Sigmoid colon (tissue), 7 donors: ENCODE data around the gene ESYT1. TPM values are rescaled to one million over a fixed set of nuclear protein-coding genes. Genes with fewer than 3 reads are reported as not detected.

ENCODE experiments used
- DNase-seq: peaks from one replicate; pipeline ENCODE4 v3.0.0-alpha.2; 2019
- H3K27ac ChIP-seq, 4 donors: fragments of 200-600 bp; sonication (generic); one replicate each; pipeline ENCODE4 v1.5.1; 2016 to 2019; ENCODE audit warnings: mild to moderate bottlenecking in 1 of 4
- H3K27me3 ChIP-seq, 3 donors: fragments of 200-600 bp; sonication (generic); one replicate each; pipeline ENCODE4 v1.5.1; 2019; ENCODE audit warnings: mild to moderate bottlenecking in 1 of 3
- H3K36me3 ChIP-seq, 4 donors: fragments of 200-600 bp; sonication (generic); one replicate each; pipeline ENCODE4 v1.5.1; 2016 to 2019
- H3K4me1 ChIP-seq, 4 donors: fragments of 200-600 bp; sonication (generic); one replicate each; pipeline ENCODE4 v1.5.1; 2017 to 2019
- H3K4me3 ChIP-seq, 4 donors: fragments of 200-600 bp; sonication (generic); one replicate each; pipeline ENCODE4 v1.5.1; 2017 to 2019; ENCODE audit warnings: mild to moderate bottlenecking in 2 of 4, moderate library complexity in 1 of 4
- H3K9me3 ChIP-seq, 4 donors: fragments of 200-600 bp in 3 of 4; sonication (generic) in 3 of 4; one replicate each; pipeline versions ENCODE4 v1.5.1 to v1.6.1; 2013 to 2019
- CTCF ChIP-seq, 4 experiments: fragments of 450-650 bp in 3 of 4; fragments of 200-600 bp in 1 of 4; IDR thresholded peaks; one replicate each; pipeline ENCODE4 v1.5.1; 2016 to 2019; ENCODE audit warnings: antibody characterized with exemption in 4 of 4, mild to moderate bottlenecking in 3 of 4, moderate library complexity in 2 of 4
- EP300 ChIP-seq, 4 donors: sonication (generic); formaldehyde crosslinking; IDR thresholded peaks; one replicate each; pipeline ENCODE4 v1.6.1; 2017; ENCODE audit warnings: antibody characterized with exemption in 4 of 4
- POLR2A ChIP-seq, 2 donors: fragments of 450-650 bp; IDR thresholded peaks; one replicate each; pipeline ENCODE4 v1.6.1; 2016; ENCODE audit warnings: antibody characterized with exemption in 2 of 2, mild to moderate bottlenecking in 2 of 2, moderate library complexity in 2 of 2
- POLR2AphosphoS5 ChIP-seq, 4 donors: sonication (generic); formaldehyde crosslinking; IDR thresholded peaks; one replicate each; pipeline ENCODE4 v1.6.1; 2017; ENCODE audit warnings: antibody characterized with exemption in 4 of 4
- WGBS, 2 donors: extraction: QIAGEN DNeasy Blood & Tissue Kit; methylation state at CpG; one replicate each; pipeline ENCODE4 v1.1.7; 2013; 5-methylcytosine and 5-hydroxymethylcytosine counted together
- intact Hi-C: fragments of 100-400 bp; cut with DNase I; formaldehyde crosslinking; loops from one replicate; pipeline ENCODE4 v1.15.1; 2023
- polyA plus RNA-seq, 3 donors: library from polyadenylated mRNA; stranded (reverse); fragments of 200-250 nt; gene quantifications; one replicate each; pipeline ENCODE4 v1.2.3, GENCODE V29; 2013
- total RNA-seq, 4 donors: library from RNA; depleted of rRNA; stranded (reverse); fragments of >200 nt; gene quantifications; one replicate each; pipeline ENCODE4 v1.1.0, GENCODE V29; 2016
- donor health status: healthy with polysubstance abuse.
- donor health status: Bipolar disorder and iron deficiency.
- donor health status: healthy.

Gene ESYT1
- 100 to 1,000 TPM in 1 of 4 donors, 10 to 100 TPM in 3; 67.6 to 102 (median 88.7) TPM for total RNA-seq
- polyA plus RNA-seq = 10 to 100 TPM in 2 of 3 donors, 1 to 10 TPM in 1; 9.0 to 73.9 (median 13.8) TPM

- peaks cover 0 to 46% (median 32%) of the 10 kb centered on the region in 4 donors for H3K4me1 ChIP-seq
- peak within 1 kb of the TSS; percentile 95 to 98 (median 96) for H3K27ac ChIP-seq
- H3K9me3 ChIP-seq = no peaks in the 10 kb centered on the region
- intact Hi-C loops = loop anchor here (1.0 to 10.0 kb wide), 3 partner anchors 23 to 337 kb away; partner anchors contain the start of genes SMARCC2 and SPRYD4
- H3K36me3 ChIP-seq = peaks cover 24 to 27% (median 27%) of the 10 kb centered on the region in 4 donors
- peak within 1 kb of the TSS; percentile 76 to 83 (median 80) for H3K4me3 ChIP-seq
- TF ChIP-seq POLR2AphosphoS5 (IDR thresholded peaks at IDR 0.05) (peak; percentile 98 to 99 (median 99)), CTCF (IDR thresholded peaks at IDR 0.05) (no peak), EP300 (IDR thresholded peaks at IDR 0.05) (no peak), POLR2A (IDR thresholded peaks at IDR 0.05) (peak; percentile 97 to 98)
- H3K27me3 ChIP-seq = no peaks in the 10 kb centered on the region
- DNase-seq = peak; percentile 100
- 0% methylated on average over 49 of the region's 49 CpGs for WGBS, 2 donors
Measured at GRCh38 chr12:56127888-56128669, at the start of gene ESYT1. Gene ESYT1 (plus strand): TSS chr12:56128267. CDS start chr12:56128320, 53 bp downstream.

DNA sequence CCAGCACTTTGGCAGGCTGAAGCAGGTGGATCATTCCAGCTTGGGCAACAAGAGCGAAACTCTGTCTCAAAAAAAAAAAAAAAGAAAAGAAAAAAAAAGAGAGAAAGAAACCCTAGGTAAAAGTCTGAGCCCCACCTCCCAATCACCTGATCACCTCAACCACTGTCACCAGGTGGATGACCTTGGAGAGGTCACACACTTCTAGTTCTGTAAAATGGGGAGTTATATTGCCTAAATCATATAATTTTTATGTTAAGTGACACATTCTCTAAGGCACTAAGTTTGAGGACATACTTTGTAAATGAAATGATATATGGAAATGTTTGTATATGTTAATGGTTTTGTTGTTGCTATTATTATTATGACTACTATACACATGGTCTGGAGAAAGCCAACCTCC is 49.6 kb upstream of the ESYT1 start:
- no peak for DNase-seq
- peaks cover 0 to 14% (median 3%) of the 10 kb centered on the region in 3 donors for H3K27me3 ChIP-seq
- intact Hi-C loops = no loop called here
- H3K4me3 ChIP-seq = peak overlapping the region in 1 of 4 donors; percentile 50
- no peak for TF ChIP-seq CTCF (IDR thresholded peaks at IDR 0.05)
- TF ChIP-seq POLR2A (IDR thresholded peaks at IDR 0.05) = no peak
- no peak for TF ChIP-seq EP300 (IDR thresholded peaks at IDR 0.05)
- TF ChIP-seq POLR2AphosphoS5 (IDR thresholded peaks at IDR 0.05) = no peak
- H3K27ac ChIP-seq = peak overlapping the region; percentile 59 to 79 (median 76)
- H3K9me3 ChIP-seq = no peaks in the 10 kb centered on the region
- H3K36me3 ChIP-seq = no peaks in the 10 kb centered on the region
- peaks cover 0 to 22% (median 18%) of the 10 kb centered on the region in 4 donors for H3K4me1 ChIP-seq
- 95 to 96% methylated on average over 1 of the region's 1 CpG for WGBS, 2 donors

DNA sequence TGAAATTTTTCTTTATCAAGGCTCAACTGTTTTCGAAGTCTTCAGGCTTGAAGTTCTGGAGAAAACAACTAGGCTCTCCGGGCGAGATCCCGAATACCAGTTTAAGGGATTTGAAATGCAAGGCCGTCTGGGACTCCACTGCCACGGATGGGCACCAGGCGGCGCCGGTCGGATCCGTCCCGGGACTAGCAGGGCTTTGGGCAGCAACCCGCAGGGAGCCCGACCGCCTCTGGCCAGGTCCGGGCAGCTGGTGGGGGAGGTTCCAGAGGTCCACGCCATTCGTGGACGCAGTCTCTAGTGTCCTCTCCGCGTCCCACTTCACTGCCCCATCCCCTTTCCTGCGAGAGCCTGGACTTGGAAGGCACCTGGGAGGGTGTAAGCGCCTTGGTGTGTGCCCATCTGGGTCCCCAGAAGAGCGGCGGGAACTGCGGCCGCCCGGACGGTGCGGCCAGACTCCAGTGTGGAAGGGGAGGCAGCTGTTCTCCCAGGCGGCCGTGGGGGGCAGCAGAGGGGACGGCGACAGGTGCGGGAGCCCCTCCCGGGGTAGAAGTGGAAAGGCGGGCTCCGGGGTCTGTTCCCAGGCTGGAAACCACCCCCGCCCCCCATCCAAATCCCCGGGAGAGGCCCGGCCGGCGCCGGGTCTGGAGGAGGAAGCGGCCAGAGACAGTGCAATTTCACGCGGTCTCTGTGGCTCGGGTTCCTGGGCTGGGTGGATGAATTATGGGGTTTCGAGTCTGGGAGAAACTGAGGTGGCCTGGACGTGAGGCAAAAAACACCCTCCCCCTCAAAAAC is 48.9 kb upstream of the ESYT1 start:
- H3K4me1 ChIP-seq = peaks cover 0 to 22% (median 18%) of the 10 kb centered on the region in 4 donors
- H3K27me3 ChIP-seq = peaks cover 0 to 14% (median 3%) of the 10 kb centered on the region in 3 donors
- no peaks in the 10 kb centered on the region for H3K36me3 ChIP-seq
- TF ChIP-seq POLR2A (IDR thresholded peaks at IDR 0.05) = no peak
- peak; percentile 57 to 81 (median 76) for TF ChIP-seq CTCF (IDR thresholded peaks at IDR 0.05)
- TF ChIP-seq POLR2AphosphoS5 (IDR thresholded peaks at IDR 0.05) = peak in 3 of 4 donors; percentile 4 to 44 (median 28)
- intact Hi-C loops = loop anchor here (1.0 kb wide), 1 partner anchor 25 kb away; the partner anchor contains the start of gene PA2G4
- H3K4me3 ChIP-seq = peak overlapping the region; percentile 37 to 58 (median 46)
- H3K27ac ChIP-seq = peak overlapping the region; percentile 59 to 79 (median 76)
- DNase-seq = peak; percentile 93
- H3K9me3 ChIP-seq = no peaks in the 10 kb centered on the region
- 1 to 3% methylated on average over 50 of the region's 50 CpGs for WGBS, 2 donors

DNA sequence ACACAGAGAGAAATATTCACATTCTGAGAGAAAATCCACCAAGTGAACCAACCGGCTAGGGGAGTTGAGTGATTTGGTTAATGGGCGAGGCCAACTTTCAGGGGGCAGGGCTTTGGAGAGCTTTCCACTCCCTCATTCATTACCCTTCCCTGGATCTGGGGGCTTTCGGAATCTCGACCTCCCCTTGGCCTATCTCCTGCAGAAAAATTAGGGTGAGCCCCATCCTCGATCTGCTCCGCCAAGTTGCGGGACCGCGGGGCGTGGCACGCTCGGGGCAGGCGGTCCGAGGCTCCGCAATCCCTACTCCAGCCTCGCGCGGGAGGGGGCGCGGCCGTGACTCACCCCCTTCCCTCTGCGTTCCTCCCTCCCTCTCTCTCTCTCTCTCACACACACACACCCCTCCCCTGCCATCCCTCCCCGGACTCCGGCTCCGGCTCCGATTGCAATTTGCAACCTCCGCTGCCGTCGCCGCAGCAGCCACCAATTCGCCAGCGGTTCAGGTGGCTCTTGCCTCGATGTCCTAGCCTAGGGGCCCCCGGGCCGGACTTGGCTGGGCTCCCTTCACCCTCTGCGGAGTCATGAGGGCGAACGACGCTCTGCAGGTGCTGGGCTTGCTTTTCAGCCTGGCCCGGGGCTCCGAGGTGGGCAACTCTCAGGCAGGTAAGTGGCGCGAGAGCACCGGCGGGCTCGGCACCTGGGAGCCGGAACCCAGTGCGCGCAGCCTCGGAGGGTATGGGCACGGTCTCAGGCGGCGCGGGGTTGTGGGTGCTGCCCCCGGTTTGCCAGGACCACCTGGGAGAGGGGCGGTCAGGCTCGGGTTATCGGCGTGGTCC is 48.1 kb upstream of the ESYT1 start, which contains the start of gene ERBB3:
Gene ERBB3 (plus strand): TSS at position 443 of the 833 bp plus-strand sequence. CDS start 136 bp downstream, at position 579.
- intact Hi-C loops = loop anchor here (1.0 to 5.0 kb wide), 2 partner anchors 24 to 33 kb away; partner anchors contain the start of gene PA2G4
- WGBS, 2 donors = 0 to 1% methylated on average over 59 of the region's 59 CpGs
- H3K27ac ChIP-seq = peak within 1 kb of the TSS; percentile 59 to 79 (median 76)
- peaks cover 0 to 22% (median 18%) of the 10 kb centered on the region in 4 donors for H3K4me1 ChIP-seq
- H3K9me3 ChIP-seq = no peaks in the 10 kb centered on the region
- DNase-seq = peak; percentile 87
- peak within 1 kb of the TSS; percentile 37 to 58 (median 46) for H3K4me3 ChIP-seq
- TF ChIP-seq EP300 (IDR thresholded peaks at IDR 0.05) (no peak), POLR2A (IDR thresholded peaks at IDR 0.05) (peak in 1 of 2 donors; percentile 80), POLR2AphosphoS5 (IDR thresholded peaks at IDR 0.05) (peak in 3 of 4 donors; percentile 22 to 83 (median 75)), CTCF (IDR thresholded peaks at IDR 0.05) (no peak)
- peaks cover 0 to 14% (median 3%) of the 10 kb centered on the region in 3 donors for H3K27me3 ChIP-seq
- no peaks in the 10 kb centered on the region for H3K36me3 ChIP-seq
